ENCODE data around the gene UROS.

Gene UROS

GRCh38 chr10:125822878-125823662 is at the start of gene UROS, which contains the start of gene BCCIP:
UROS (minus strand) TSS chr10:125823258; CDS start chr10:125816499, 6,759 bp downstream.
BCCIP (plus strand) TSS chr10:125823546; CDS start chr10:125823558, 12 bp downstream.
- H3K36me3 Mint-ChIP-seq = peaks cover 11% of the 10 kb centered on the region

GRCh38 chr10:125871338-125871737 is 48.3 kb upstream of the UROS start:
- Mint-ChIP-seq H3K27me3 (no peaks in the 10 kb centered on the region), H3K4me1 (no peaks in the 10 kb centered on the region), H3K27ac (no peak overlapping the region), H3K9me3 (peaks cover 3% of the 10 kb centered on the region), H3K4me3 (no peak overlapping the region), H3K36me3 (peaks cover 26% of the 10 kb centered on the region)
- ATAC-seq = no peak

More at GRCh38 chr10:125822878-125823662, at the start of gene UROS, which contains the start of gene BCCIP:
- H3K27ac Mint-ChIP-seq = no peak within 1 kb of the TSS
- H3K4me3 Mint-ChIP-seq = no peak within 1 kb of the TSS
- no peaks in the 10 kb centered on the region for H3K27me3 Mint-ChIP-seq
- peaks cover 29% of the 10 kb centered on the region for H3K4me1 Mint-ChIP-seq
- ATAC-seq = peak; percentile 93
- H3K9me3 Mint-ChIP-seq = no peaks in the 10 kb centered on the region

GRCh38 chr10:125868372-125868975 is 45.4 kb upstream of the UROS start:
- peaks cover 14% of the 10 kb centered on the region for H3K36me3 Mint-ChIP-seq

GRCh38 chr10:125866421-125867029 is 43.5 kb upstream of the UROS start:
- H3K36me3 Mint-ChIP-seq = peaks cover 14% of the 10 kb centered on the region
- H3K4me1 Mint-ChIP-seq = no peaks in the 10 kb centered on the region
- no peaks in the 10 kb centered on the region for H3K9me3 Mint-ChIP-seq
- no peak overlapping the region for H3K27ac Mint-ChIP-seq
- H3K27me3 Mint-ChIP-seq = no peaks in the 10 kb centered on the region
- ATAC-seq = no peak
- H3K4me3 Mint-ChIP-seq = no peak overlapping the region

More at GRCh38 chr10:125868372-125868975, 45.4 kb upstream of the UROS start:
- Mint-ChIP-seq H3K4me1 (no peaks in the 10 kb centered on the region), H3K27me3 (no peaks in the 10 kb centered on the region), H3K27ac (no peak overlapping the region), H3K4me3 (no peak overlapping the region), H3K9me3 (no peaks in the 10 kb centered on the region)
- ATAC-seq = no peak

- Mint-ChIP-seq H3K27ac (no peak overlapping the region), H3K4me1 (no peaks in the 10 kb centered on the region), H3K9me3 (no peaks in the 10 kb centered on the region), H3K36me3 (peaks cover 14% of the 10 kb centered on the region), H3K27me3 (no peaks in the 10 kb centered on the region), H3K4me3 (no peak overlapping the region)
- no peak for ATAC-seq
These were observed 42.1 kb upstream of the UROS start for GRCh38 chr10:125865120-125865519.

GRCh38 chr10:125859128-125859817 is 36.2 kb upstream of the UROS start:
- no peak overlapping the region for H3K27ac Mint-ChIP-seq
- no peaks in the 10 kb centered on the region for H3K9me3 Mint-ChIP-seq
- H3K27me3 Mint-ChIP-seq = no peaks in the 10 kb centered on the region
- no peaks in the 10 kb centered on the region for H3K4me1 Mint-ChIP-seq
- peaks cover 11% of the 10 kb centered on the region for H3K36me3 Mint-ChIP-seq
- no peak for ATAC-seq
- H3K4me3 Mint-ChIP-seq = no peak overlapping the region

- H3K9me3 Mint-ChIP-seq = no peaks in the 10 kb centered on the region
- H3K27ac Mint-ChIP-seq = no peak overlapping the region
- H3K4me1 Mint-ChIP-seq = no peaks in the 10 kb centered on the region
- H3K4me3 Mint-ChIP-seq = no peak overlapping the region
- H3K36me3 Mint-ChIP-seq = peaks cover 11% of the 10 kb centered on the region
- no peaks in the 10 kb centered on the region for H3K27me3 Mint-ChIP-seq
- ATAC-seq = no peak
These were observed 34.2 kb upstream of the UROS start for GRCh38 chr10:125857185-125857760.

- Mint-ChIP-seq H3K27me3 (no peaks in the 10 kb centered on the region), H3K36me3 (peaks cover 37% of the 10 kb centered on the region), H3K9me3 (no peaks in the 10 kb centered on the region), H3K4me1 (no peaks in the 10 kb centered on the region), H3K4me3 (no peak overlapping the region), H3K27ac (no peak overlapping the region)
- ATAC-seq = no peak
These were observed 29.4 kb upstream of the UROS start for GRCh38 chr10:125852487-125852886.

- H3K4me3 Mint-ChIP-seq = no peak overlapping the region
- H3K27me3 Mint-ChIP-seq = no peaks in the 10 kb centered on the region
- H3K4me1 Mint-ChIP-seq = no peaks in the 10 kb centered on the region
- no peak for ATAC-seq
- H3K36me3 Mint-ChIP-seq = peaks cover 48% of the 10 kb centered on the region
- H3K9me3 Mint-ChIP-seq = no peaks in the 10 kb centered on the region
- H3K27ac Mint-ChIP-seq = no peak overlapping the region
These were observed 28.0 kb upstream of the UROS start for GRCh38 chr10:125850766-125851731.

GRCh38 chr10:125849448-125849847 is 26.4 kb upstream of the UROS start:
- no peak overlapping the region for H3K4me3 Mint-ChIP-seq
- ATAC-seq = no peak
- no peaks in the 10 kb centered on the region for H3K27me3 Mint-ChIP-seq
- no peak overlapping the region for H3K27ac Mint-ChIP-seq
- no peaks in the 10 kb centered on the region for H3K9me3 Mint-ChIP-seq
- H3K36me3 Mint-ChIP-seq = peaks cover 50% of the 10 kb centered on the region
- no peaks in the 10 kb centered on the region for H3K4me1 Mint-ChIP-seq

- no peak for ATAC-seq
- Mint-ChIP-seq H3K4me1 (no peaks in the 10 kb centered on the region), H3K9me3 (no peaks in the 10 kb centered on the region), H3K27me3 (no peaks in the 10 kb centered on the region), H3K36me3 (peaks cover 51% of the 10 kb centered on the region), H3K4me3 (no peak overlapping the region), H3K27ac (no peak overlapping the region)
These were observed 25.8 kb upstream of the UROS start for GRCh38 chr10:125848857-125849256.

GRCh38 chr10:125848371-125848770 is 25.3 kb upstream of the UROS start:
- Mint-ChIP-seq H3K36me3 (peaks cover 52% of the 10 kb centered on the region), H3K27me3 (no peaks in the 10 kb centered on the region), H3K9me3 (no peaks in the 10 kb centered on the region), H3K27ac (no peak overlapping the region), H3K4me1 (no peaks in the 10 kb centered on the region), H3K4me3 (no peak overlapping the region)
- no peak for ATAC-seq

- H3K27ac Mint-ChIP-seq = no peak overlapping the region
- H3K27me3 Mint-ChIP-seq = no peaks in the 10 kb centered on the region
- peaks cover 55% of the 10 kb centered on the region for H3K36me3 Mint-ChIP-seq
- no peak for ATAC-seq
- H3K4me1 Mint-ChIP-seq = no peaks in the 10 kb centered on the region
- no peaks in the 10 kb centered on the region for H3K9me3 Mint-ChIP-seq
- no peak overlapping the region for H3K4me3 Mint-ChIP-seq
These were observed 23.8 kb upstream of the UROS start for GRCh38 chr10:125846894-125847293.

GRCh38 chr10:125845617-125846016 is 22.6 kb upstream of the UROS start:
- H3K9me3 Mint-ChIP-seq = no peaks in the 10 kb centered on the region
- H3K36me3 Mint-ChIP-seq = peaks cover 50% of the 10 kb centered on the region
- H3K27ac Mint-ChIP-seq = no peak overlapping the region
- H3K4me1 Mint-ChIP-seq = no peaks in the 10 kb centered on the region
- no peaks in the 10 kb centered on the region for H3K27me3 Mint-ChIP-seq
- H3K4me3 Mint-ChIP-seq = no peak overlapping the region
- ATAC-seq = no peak
